ENCODE results near the gene PSMD14.

The PSMD14 gene

DNA sequence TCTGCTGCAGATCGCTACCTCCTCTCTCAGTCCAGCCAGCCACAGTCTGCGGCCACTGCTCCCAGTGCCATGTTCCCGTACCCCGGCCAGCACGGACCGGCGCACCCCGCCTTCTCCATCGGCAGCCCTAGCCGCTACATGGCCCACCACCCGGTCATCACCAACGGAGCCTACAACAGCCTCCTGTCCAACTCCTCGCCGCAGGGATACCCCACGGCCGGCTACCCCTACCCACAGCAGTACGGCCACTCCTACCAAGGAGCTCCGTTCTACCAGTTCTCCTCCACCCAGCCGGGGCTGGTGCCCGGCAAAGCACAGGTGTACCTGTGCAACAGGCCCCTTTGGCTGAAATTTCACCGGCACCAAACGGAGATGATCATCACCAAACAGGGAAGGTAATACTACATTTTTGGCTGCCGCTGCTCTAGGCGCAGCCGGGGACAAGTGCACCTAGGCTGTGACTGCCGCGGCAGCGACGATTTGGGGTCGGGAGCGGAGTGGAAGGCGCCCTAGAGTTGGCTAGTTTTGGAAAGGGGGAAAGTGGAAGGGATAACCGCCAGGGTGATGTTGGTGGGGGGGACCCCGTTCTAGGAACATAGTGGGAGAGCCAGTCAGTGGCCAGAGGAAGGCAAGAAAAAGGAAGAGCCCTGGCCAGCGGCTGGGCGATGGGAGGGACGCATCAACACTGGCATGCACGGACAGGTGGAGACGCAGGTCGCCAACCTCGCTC lies 108.6 kb downstream of the PSMD14 start:
- DNase-seq: peak; percentile 32
- Mint-ChIP-seq H3K4me3 (no peak overlapping the region), H3K27ac (no peak overlapping the region), H3K4me1 (peaks cover 38% of the 10 kb centered on the region), H3K9me3 (peaks cover 3% of the 10 kb centered on the region), H3K36me3 (ENCODE audit: low read depth) (peaks cover 4% of the 10 kb centered on the region), H3K27me3 (ENCODE audit: low read depth, poor library complexity) (peaks cover 100% of the 10 kb centered on the region)
- TF ChIP-seq, protein P1, sequence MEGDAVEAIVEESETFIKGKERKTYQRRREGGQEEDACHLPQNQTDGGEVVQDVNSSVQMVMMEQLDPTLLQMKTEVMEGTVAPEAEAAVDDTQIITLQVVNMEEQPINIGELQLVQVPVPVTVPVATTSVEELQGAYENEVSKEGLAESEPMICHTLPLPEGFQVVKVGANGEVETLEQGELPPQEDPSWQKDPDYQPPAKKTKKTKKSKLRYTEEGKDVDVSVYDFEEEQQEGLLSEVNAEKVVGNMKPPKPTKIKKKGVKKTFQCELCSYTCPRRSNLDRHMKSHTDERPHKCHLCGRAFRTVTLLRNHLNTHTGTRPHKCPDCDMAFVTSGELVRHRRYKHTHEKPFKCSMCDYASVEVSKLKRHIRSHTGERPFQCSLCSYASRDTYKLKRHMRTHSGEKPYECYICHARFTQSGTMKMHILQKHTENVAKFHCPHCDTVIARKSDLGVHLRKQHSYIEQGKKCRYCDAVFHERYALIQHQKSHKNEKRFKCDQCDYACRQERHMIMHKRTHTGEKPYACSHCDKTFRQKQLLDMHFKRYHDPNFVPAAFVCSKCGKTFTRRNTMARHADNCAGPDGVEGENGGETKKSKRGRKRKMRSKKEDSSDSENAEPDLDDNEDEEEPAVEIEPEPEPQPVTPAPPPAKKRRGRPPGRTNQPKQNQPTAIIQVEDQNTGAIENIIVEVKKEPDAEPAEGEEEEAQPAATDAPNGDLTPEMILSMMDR (IDR thresholded peaks at IDR 0.05): no peak

DNA sequence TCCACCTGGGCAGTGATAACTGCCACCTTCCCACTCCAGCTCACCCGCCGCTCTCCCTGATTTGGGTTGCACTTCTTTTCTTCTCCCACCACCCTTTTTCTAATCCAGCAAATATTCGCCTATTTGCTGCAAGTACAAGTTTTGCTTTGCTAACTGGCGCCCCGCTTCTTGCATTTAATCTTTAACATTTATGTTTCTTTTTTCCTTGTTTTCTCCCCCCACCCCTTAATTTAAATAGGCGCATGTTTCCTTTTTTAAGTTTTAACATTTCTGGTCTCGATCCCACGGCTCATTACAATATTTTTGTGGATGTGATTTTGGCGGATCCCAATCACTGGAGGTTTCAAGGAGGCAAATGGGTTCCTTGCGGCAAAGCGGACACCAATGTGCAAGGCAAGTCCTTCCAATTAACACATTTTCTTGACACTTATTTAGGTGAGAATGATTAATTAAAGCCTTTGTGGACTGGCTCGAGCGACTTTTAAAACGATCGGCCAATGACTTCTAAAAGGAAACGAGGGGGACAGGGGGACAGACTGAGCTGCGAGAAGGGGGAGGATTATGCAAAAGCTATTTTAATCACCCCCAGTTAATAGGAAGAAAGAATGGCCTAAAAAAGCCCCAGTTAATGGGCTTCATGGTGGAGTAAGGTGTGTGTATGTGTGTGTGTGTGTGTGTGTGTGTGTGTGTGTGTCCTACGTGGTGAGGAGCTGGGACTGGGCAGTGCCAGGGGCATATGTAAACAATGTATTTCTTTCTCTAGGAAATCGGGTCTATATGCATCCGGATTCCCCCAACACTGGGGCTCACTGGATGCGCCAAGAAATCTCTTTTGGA lies 109.4 kb downstream of the PSMD14 start:
- peaks cover 100% of the 10 kb centered on the region for H3K27me3 Mint-ChIP-seq (ENCODE audit: low read depth, poor library complexity)
- H3K4me3 Mint-ChIP-seq: no peak overlapping the region
- peaks cover 38% of the 10 kb centered on the region for H3K4me1 Mint-ChIP-seq
- TF ChIP-seq, protein P1 (IDR thresholded peaks at IDR 0.05): no peak
- H3K9me3 Mint-ChIP-seq: peaks cover 3% of the 10 kb centered on the region
- peak; percentile 4 for DNase-seq
- no peaks in the 10 kb centered on the region for H3K36me3 Mint-ChIP-seq (ENCODE audit: low read depth)
- H3K27ac Mint-ChIP-seq: no peak overlapping the region

- Mint-ChIP-seq H3K27ac (no peak overlapping the region), H3K36me3 (ENCODE audit: low read depth) (no peaks in the 10 kb centered on the region), H3K27me3 (ENCODE audit: low read depth, poor library complexity) (peaks cover 100% of the 10 kb centered on the region), H3K4me1 (peaks cover 38% of the 10 kb centered on the region), H3K4me3 (no peak overlapping the region), H3K9me3 (peaks cover 3% of the 10 kb centered on the region)
- DNase-seq: no peak
- TF ChIP-seq, protein P1 (IDR thresholded peaks at IDR 0.05): no peak
Measured at GRCh38 chr2:161418275-161418714, 110.1 kb downstream of the PSMD14 start.

GRCh38 chr2:161418715-161419637 lies 110.8 kb downstream of the PSMD14 start:
- peaks cover 34% of the 10 kb centered on the region for H3K4me1 Mint-ChIP-seq
- H3K9me3 Mint-ChIP-seq: peaks cover 3% of the 10 kb centered on the region
- no peak overlapping the region for H3K27ac Mint-ChIP-seq
- peak overlapping the region; percentile 73 for H3K4me3 Mint-ChIP-seq
- H3K27me3 Mint-ChIP-seq (ENCODE audit: low read depth, poor library complexity): peaks cover 100% of the 10 kb centered on the region
- TF ChIP-seq, protein P1 (IDR thresholded peaks at IDR 0.05): no peak
- no peaks in the 10 kb centered on the region for H3K36me3 Mint-ChIP-seq (ENCODE audit: low read depth)
- DNase-seq: peak; percentile 58

GRCh38 chr2:161419638-161420190 lies 111.5 kb downstream of the PSMD14 start:
- DNase-seq: no peak
- Mint-ChIP-seq H3K4me1 (peaks cover 38% of the 10 kb centered on the region), H3K4me3 (no peak overlapping the region), H3K9me3 (peaks cover 3% of the 10 kb centered on the region), H3K36me3 (ENCODE audit: low read depth) (no peaks in the 10 kb centered on the region), H3K27ac (no peak overlapping the region), H3K27me3 (ENCODE audit: low read depth, poor library complexity) (peaks cover 100% of the 10 kb centered on the region)
- TF ChIP-seq, protein P1 (IDR thresholded peaks at IDR 0.05): no peak
